Right atrium auricular region (tissue), 2 donors: Measurements from ENCODE around the gene MBTD1. TPM values are rescaled to one million over a fixed set of nuclear protein-coding genes. Genes with fewer than 3 reads are reported as not detected.
"Not testable (repeated sequence)": the region's sequence is repeated elsewhere in the genome, so short reads cannot be mapped to it uniquely, and the experiment has no call there.

ENCODE experiments used
- DNase-seq: peaks from one replicate; pipeline ENCODE4 v3.0.0-alpha.2; 2019; ENCODE audit warnings: low spot score
- H3K27ac ChIP-seq, 2 donors: fragments of 200-600 bp; sonication (generic); 1 replicate in 1 of 2; 2 replicates in 1 of 2; pipeline ENCODE4 v1.5.1; 2016 to 2019
- H3K27me3 ChIP-seq, 2 donors: fragments of 200-600 bp; sonication (generic); one replicate each; pipeline versions ENCODE4 v1.5.1 to v1.6.0; 2017 to 2019
- H3K36me3 ChIP-seq: fragments of 200-600 bp; sonication (generic); one replicate; pipeline ENCODE4 v1.5.1; 2016
- H3K4me1 ChIP-seq, 2 donors: fragments of 200-600 bp; sonication (generic); one replicate each; pipeline versions ENCODE4 v1.5.1 to v1.6.0; 2017 to 2019
- H3K4me3 ChIP-seq, 2 donors: fragments of 200-600 bp; sonication (generic); 1 replicate in 1 of 2; 2 replicates in 1 of 2; pipeline ENCODE4 v1.5.1; 2017 to 2019; ENCODE audit warnings: mild to moderate bottlenecking in 1 of 2, moderate library complexity in 1 of 2
- H3K9me3 ChIP-seq, 2 donors: fragments of 200-600 bp; sonication (generic); one replicate each; pipeline ENCODE4 v1.5.1; 2019
- CTCF ChIP-seq, 2 donors: fragments of 200-600 bp; sonication (generic); IDR thresholded peaks; one replicate each; pipeline ENCODE4 v1.5.1; 2019; ENCODE audit warnings: antibody characterized with exemption in 2 of 2
- total RNA-seq, 2 donors: library from RNA; depleted of rRNA; stranded (reverse); fragments of >200 nt; gene quantifications; one replicate each; pipeline ENCODE4 v1.1.0, GENCODE V29; 2016

MBTD1 gene
- total RNA-seq, 2 donors from 2014 or later: 3.2 to 5.2 TPM

- peaks cover 66% of the 10 kb centered on the region for H3K36me3 ChIP-seq
- H3K4me3 ChIP-seq: no peak overlapping the region
- DNase-seq: no peak
- no peak for TF ChIP-seq CTCF (IDR thresholded peaks at IDR 0.05)
- no peaks in the 10 kb centered on the region for H3K9me3 ChIP-seq
- no peaks in the 10 kb centered on the region for H3K27me3 ChIP-seq
- no peaks in the 10 kb centered on the region for H3K4me1 ChIP-seq
- H3K27ac ChIP-seq: no peak overlapping the region
Measured at GRCh38 chr17:51287412-51287811, 27.6 kb upstream of the MBTD1 start.

- H3K4me1 ChIP-seq: no peaks in the 10 kb centered on the region
- TF ChIP-seq CTCF (IDR thresholded peaks at IDR 0.05): no peak
- H3K27me3 ChIP-seq: no peaks in the 10 kb centered on the region
- no peaks in the 10 kb centered on the region for H3K9me3 ChIP-seq
- DNase-seq: no peak
- H3K36me3 ChIP-seq: peaks cover 80% of the 10 kb centered on the region
- no peak overlapping the region for H3K4me3 ChIP-seq
- H3K27ac ChIP-seq: no peak overlapping the region
Measured at GRCh38 chr17:51279183-51279582, 19.3 kb upstream of the MBTD1 start.

GRCh38 chr17:51275381-51275780 lies 15.5 kb upstream of the MBTD1 start:
- Histone ChIP-seq H3K27me3 (no peaks in the 10 kb centered on the region), H3K36me3 (peaks cover 59% of the 10 kb centered on the region), H3K4me3 (no peak overlapping the region), H3K9me3 (no peaks in the 10 kb centered on the region), H3K27ac (no peak overlapping the region), H3K4me1 (peaks cover 0 to 9% of the 10 kb centered on the region in 2 donors)
- DNase-seq: no peak
- no peak for TF ChIP-seq CTCF (IDR thresholded peaks at IDR 0.05)

- Histone ChIP-seq H3K9me3 (no peaks in the 10 kb centered on the region), H3K4me3 (no peak overlapping the region), H3K27ac (no peak overlapping the region), H3K27me3 (no peaks in the 10 kb centered on the region), H3K36me3 (peaks cover 52% of the 10 kb centered on the region), H3K4me1 (peaks cover 0 to 9% of the 10 kb centered on the region in 2 donors)
- TF ChIP-seq CTCF (IDR thresholded peaks at IDR 0.05): no peak
- DNase-seq: no peak
Measured at GRCh38 chr17:51272812-51273211, 13.0 kb upstream of the MBTD1 start.

GRCh38 chr17:51270636-51271035 lies 10.8 kb upstream of the MBTD1 start:
- H3K4me1 ChIP-seq: peaks cover 0 to 9% of the 10 kb centered on the region in 2 donors
- no peak for TF ChIP-seq CTCF (IDR thresholded peaks at IDR 0.05)
- no peaks in the 10 kb centered on the region for H3K9me3 ChIP-seq
- no peak overlapping the region for H3K4me3 ChIP-seq
- H3K27ac ChIP-seq: no peak overlapping the region
- H3K27me3 ChIP-seq: no peaks in the 10 kb centered on the region
- H3K36me3 ChIP-seq: peaks cover 46% of the 10 kb centered on the region
- DNase-seq: no peak

GRCh38 chr17:51269991-51270390 lies 10.1 kb upstream of the MBTD1 start:
- H3K9me3 ChIP-seq: no peaks in the 10 kb centered on the region
- no peak overlapping the region for H3K4me3 ChIP-seq
- no peak for DNase-seq
- no peaks in the 10 kb centered on the region for H3K27me3 ChIP-seq
- no peak overlapping the region for H3K27ac ChIP-seq
- TF ChIP-seq CTCF (IDR thresholded peaks at IDR 0.05): no peak
- H3K36me3 ChIP-seq: peaks cover 44% of the 10 kb centered on the region
- H3K4me1 ChIP-seq: peaks cover 0 to 9% of the 10 kb centered on the region in 2 donors

- not testable (repeated sequence) for DNase-seq, H3K9me3 ChIP-seq, H3K27ac ChIP-seq, H3K27me3 ChIP-seq, H3K4me3 ChIP-seq
- peaks cover 0 to 16% of the 10 kb centered on the region in 2 donors for H3K4me1 ChIP-seq
- peaks cover 39% of the 10 kb centered on the region for H3K36me3 ChIP-seq
Measured at GRCh38 chr17:51264466-51264865, 4.6 kb upstream of the MBTD1 start.
